Skeletal muscle satellite cell (primary cell): ENCODE measurements around the gene LCE1D.

ENCODE experiments used
- H3K27me3 ChIP-seq: 2 replicates; pipeline ENCODE4 v1.7.0; 2013; ENCODE audit warnings: low read length; ENCODE audit not compliant: control insufficient read depth, insufficient read depth
- H3K36me3 ChIP-seq: 2 replicates; pipeline ENCODE4 v1.7.0; 2013; ENCODE audit warnings: mild to moderate bottlenecking, control low read depth, low read length; ENCODE audit not compliant: insufficient read depth
- H3K4me1 ChIP-seq: 2 replicates; pipeline ENCODE4 v1.7.0; 2013; ENCODE audit warnings: low read length; ENCODE audit not compliant: control insufficient read depth, insufficient read depth
- H3K4me2 ChIP-seq: 2 replicates; pipeline ENCODE4 v1.7.0; 2013; ENCODE audit warnings: mild to moderate bottlenecking, low read length
- H3K4me3 ChIP-seq: 2 replicates; pipeline ENCODE4 v1.7.0; 2013; ENCODE audit warnings: low read length
- H3K9ac ChIP-seq: 2 replicates; pipeline ENCODE4 v1.7.0; 2013; ENCODE audit warnings: mild to moderate bottlenecking, low read depth, low read length, moderate library complexity
- H3K9me3 ChIP-seq: replicated peaks from 2 replicates; pipeline ENCODE4 v1.7.0; 2013; ENCODE audit warnings: mild to moderate bottlenecking, control low read depth, low read length

Gene LCE1D

GRCh38 chr1:152823294-152823693, 26.8 kb downstream of the LCE1D start:
- Histone ChIP-seq H3K9me3 (no peaks in the 10 kb centered on the region), H3K4me1 (no peaks in the 10 kb centered on the region), H3K27me3 (peaks cover 20% of the 10 kb centered on the region), H3K36me3 (no peaks in the 10 kb centered on the region), H3K4me2 (no peak overlapping the region), H3K9ac (no peak overlapping the region), H3K4me3 (no peak overlapping the region)

GRCh38 chr1:152824964-152825363, 28.4 kb downstream of the LCE1D start:
- H3K9me3 ChIP-seq, result no peaks in the 10 kb centered on the region
- no peak overlapping the region for H3K4me2 ChIP-seq
- H3K9ac ChIP-seq, result no peak overlapping the region
- no peak overlapping the region for H3K4me3 ChIP-seq
- H3K36me3 ChIP-seq, result no peaks in the 10 kb centered on the region
- H3K27me3 ChIP-seq, result peaks cover 20% of the 10 kb centered on the region
- H3K4me1 ChIP-seq, result no peaks in the 10 kb centered on the region

- Histone ChIP-seq H3K27me3 (peaks cover 20% of the 10 kb centered on the region), H3K36me3 (no peaks in the 10 kb centered on the region), H3K4me2 (no peak within 1 kb of the TSS), H3K9ac (no peak within 1 kb of the TSS), H3K4me1 (no peaks in the 10 kb centered on the region), H3K9me3 (no peaks in the 10 kb centered on the region), H3K4me3 (no peak within 1 kb of the TSS)
Measured at GRCh38 chr1:152827173-152827572, 30.7 kb downstream of the LCE1D start, which contains the start of gene LCE1A. Gene LCE1A (plus strand): TSS chr1:152827473. CDS start chr1:152827473, 0 bp downstream.

GRCh38 chr1:152836870-152837269, 40.3 kb downstream of the LCE1D start:
- no peak overlapping the region for H3K4me2 ChIP-seq
- no peaks in the 10 kb centered on the region for H3K27me3 ChIP-seq
- no peaks in the 10 kb centered on the region for H3K4me1 ChIP-seq
- H3K9ac ChIP-seq, result no peak overlapping the region
- H3K36me3 ChIP-seq, result no peaks in the 10 kb centered on the region
- no peak overlapping the region for H3K4me3 ChIP-seq
- H3K9me3 ChIP-seq, result no peaks in the 10 kb centered on the region

- Histone ChIP-seq H3K4me3 (no peak within 1 kb of the TSS), H3K4me2 (no peak within 1 kb of the TSS), H3K4me1 (no peaks in the 10 kb centered on the region), H3K9ac (no peak within 1 kb of the TSS), H3K9me3 (no peaks in the 10 kb centered on the region), H3K27me3 (peaks cover 2% of the 10 kb centered on the region), H3K36me3 (no peaks in the 10 kb centered on the region)
Measured at GRCh38 chr1:152842556-152842955, 46.0 kb downstream of the LCE1D start, which contains the start of gene LCE6A. Gene LCE6A (plus strand): TSS chr1:152842856. CDS start chr1:152843521, 665 bp downstream.
